Ammon's horn (tissue), 1 donor: ENCODE results near the gene CFAP61.

ENCODE experiments used
- DNase-seq: peaks from one replicate; pipeline ENCODE4 v3.0.0-alpha.2; 2016; ENCODE audit warnings: low spot score

CFAP61 gene

DNA sequence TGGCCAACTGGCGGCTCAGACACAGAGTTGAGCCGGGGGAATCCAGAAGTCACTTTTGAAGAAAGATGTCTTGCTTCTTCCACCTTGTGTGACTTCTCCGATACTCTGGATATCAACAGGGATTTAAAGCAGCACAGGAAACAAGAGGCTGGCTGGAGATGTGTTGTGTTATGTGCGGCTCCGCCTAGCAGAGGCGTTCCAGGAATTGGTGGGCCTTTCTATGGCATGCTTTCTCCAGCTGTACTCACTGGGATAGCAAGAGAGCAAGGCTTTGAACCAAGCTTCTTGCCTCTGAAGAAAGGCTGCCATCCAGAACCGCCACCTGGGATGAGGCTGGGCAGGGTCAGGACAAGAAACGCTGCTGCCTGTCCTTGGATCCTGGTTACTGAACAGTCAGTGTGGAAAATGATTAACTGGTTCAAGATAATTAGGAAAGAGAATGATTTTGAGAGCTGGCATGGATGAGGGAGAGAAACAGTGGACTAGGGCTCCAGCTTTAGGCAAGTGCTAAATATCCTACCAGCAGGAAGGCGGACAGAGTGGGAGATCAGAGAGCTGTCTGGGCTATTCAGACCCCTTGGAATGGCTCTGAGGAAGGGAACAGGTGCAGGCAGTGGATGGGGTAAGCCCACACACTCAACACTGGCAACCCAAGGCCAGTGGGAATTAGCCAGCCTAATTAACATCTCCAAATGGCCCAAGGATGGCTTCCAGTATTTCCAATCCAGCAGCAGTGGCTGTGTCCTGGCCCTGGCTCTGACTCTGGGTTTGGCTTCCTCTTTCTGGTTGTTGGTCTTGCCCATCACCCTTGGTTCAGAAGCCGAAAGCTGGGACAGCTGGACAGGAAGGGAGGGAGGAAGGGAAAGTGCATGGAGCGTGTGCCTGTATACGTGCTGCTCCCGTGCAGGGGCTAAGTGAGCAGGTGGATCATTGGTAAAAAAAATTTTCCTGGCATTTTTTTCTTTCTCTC lies 347.5 kb downstream of the CFAP61 start:
- no peak for DNase-seq

GRCh38 chr20:20401991-20402390 lies 349.7 kb downstream of the CFAP61 start:
- DNase-seq: no peak

DNA sequence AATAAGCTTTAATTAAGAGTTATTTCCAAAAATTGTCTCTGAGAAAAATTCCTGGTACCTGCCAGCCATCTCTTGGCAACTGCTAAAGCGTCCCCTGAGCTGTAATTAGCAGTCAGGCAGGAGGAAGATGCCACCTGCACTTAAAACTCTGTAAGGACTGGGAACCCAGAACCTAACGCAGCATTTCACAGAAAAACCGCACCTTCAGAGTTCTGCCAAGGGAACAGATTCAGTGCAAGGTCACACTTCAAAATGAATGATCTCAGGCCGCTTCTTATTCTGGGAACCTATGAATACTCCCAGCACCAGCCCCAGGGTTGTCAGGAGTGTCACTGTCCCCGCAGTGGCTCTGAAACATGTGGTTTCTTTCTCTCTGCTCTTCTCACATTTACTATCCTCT lies 352.3 kb downstream of the CFAP61 start:
- no peak for DNase-seq

DNA sequence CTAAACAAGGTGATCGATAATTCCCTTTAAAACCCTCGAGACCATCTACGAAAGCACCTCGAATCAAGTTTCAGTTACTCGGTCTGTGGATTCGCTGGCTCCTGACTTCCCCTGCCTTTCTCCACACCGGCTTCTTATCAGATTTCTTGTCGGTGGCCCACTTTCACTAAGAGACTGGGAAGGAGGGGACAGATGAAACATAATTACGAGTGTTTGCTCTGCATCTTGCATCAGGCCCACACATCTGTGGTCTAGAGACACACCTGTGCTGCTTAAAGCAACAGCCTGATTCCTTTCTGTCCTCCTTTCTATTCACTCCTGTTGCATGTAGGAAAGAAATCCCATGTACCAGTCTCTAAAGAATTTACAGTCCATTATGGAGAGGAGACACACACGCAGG lies 353.3 kb downstream of the CFAP61 start:
- no peak for DNase-seq

- DNase-seq: no peak
Measured at GRCh38 chr20:20406306-20406705, 354.0 kb downstream of the CFAP61 start.

GRCh38 chr20:20407891-20408805 lies 355.8 kb downstream of the CFAP61 start:
- peak; percentile 80 for DNase-seq

DNA sequence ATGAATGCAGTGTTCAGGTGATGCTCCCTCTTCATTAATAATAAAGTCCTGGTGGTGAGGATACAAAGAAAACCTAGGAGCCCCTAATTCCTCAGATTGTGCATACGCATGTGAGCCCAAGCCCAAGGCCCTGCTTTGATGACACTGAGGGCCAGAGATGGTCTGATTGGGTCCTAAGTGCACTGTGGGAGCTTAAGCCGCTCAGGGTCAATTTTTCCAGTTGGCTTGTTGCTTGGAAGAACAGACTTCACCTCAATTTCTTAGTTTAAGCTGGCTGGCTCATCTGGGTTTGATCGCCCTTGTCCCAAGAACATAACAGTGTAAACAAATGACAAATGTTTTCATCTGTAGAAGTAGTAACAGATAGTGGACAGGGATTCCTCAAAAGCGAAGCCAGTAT lies 357.0 kb downstream of the CFAP61 start:
- no peak for DNase-seq
